ENCODE results near the gene PAAF1.

PAAF1 gene

DNA sequence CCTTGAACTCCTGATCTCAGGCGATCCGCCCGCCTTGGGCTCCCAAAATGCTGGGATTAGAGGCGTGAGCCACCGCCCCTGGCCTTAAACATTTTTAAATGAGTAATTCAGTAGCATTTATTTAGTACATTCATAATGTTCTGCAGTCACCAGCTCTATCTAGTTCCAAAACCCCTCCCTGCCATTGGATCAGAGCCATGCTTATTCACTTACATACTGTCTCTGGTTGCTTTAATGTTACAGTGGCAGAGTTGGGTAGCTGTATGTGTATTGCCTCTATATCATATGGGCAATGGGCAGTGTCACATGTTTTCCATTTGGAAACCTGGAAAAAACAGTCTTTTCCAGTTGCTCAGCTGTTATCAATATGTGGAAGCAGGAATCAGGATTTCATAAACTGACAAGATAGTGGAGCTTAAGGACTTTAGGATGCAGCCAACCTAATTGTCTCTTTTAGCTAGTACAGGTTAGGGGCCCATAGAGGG lies 10.7 kb upstream of the PAAF1 start:
- Histone ChIP-seq H3K9me3 (ENCODE audit: insufficient read depth, low read length) (no peaks in the 10 kb centered on the region), H2AFZ (ENCODE audit: low read depth, low read length) (no peak overlapping the region), H3K9ac (ENCODE audit: low read length) (no peak overlapping the region), H4K20me1 (ENCODE audit: insufficient read depth, low read length) (no peaks in the 10 kb centered on the region), H3K36me3 (replicated peaks; ENCODE audit: low read depth, low read length) (peaks cover 26% of the 10 kb centered on the region), H3K4me2 (ENCODE audit: low read length) (no peak overlapping the region), H3K79me2 (ENCODE audit: low read length) (no peaks in the 10 kb centered on the region), H3K4me3 (ENCODE audit: low read length) (no peak overlapping the region), H3K4me1 (ENCODE audit: low read length) (no peaks in the 10 kb centered on the region), H3K27ac (ENCODE audit: low read length) (no peak overlapping the region), H3K27me3 (ENCODE audit: low read depth, low read length) (no peaks in the 10 kb centered on the region)
- TF ChIP-seq EZH2phosphoT487 (IDR thresholded peaks at IDR 0.05; ENCODE audit: low read depth): no peak
- TF ChIP-seq, protein P1, sequence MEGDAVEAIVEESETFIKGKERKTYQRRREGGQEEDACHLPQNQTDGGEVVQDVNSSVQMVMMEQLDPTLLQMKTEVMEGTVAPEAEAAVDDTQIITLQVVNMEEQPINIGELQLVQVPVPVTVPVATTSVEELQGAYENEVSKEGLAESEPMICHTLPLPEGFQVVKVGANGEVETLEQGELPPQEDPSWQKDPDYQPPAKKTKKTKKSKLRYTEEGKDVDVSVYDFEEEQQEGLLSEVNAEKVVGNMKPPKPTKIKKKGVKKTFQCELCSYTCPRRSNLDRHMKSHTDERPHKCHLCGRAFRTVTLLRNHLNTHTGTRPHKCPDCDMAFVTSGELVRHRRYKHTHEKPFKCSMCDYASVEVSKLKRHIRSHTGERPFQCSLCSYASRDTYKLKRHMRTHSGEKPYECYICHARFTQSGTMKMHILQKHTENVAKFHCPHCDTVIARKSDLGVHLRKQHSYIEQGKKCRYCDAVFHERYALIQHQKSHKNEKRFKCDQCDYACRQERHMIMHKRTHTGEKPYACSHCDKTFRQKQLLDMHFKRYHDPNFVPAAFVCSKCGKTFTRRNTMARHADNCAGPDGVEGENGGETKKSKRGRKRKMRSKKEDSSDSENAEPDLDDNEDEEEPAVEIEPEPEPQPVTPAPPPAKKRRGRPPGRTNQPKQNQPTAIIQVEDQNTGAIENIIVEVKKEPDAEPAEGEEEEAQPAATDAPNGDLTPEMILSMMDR (IDR thresholded peaks at IDR 0.05; ENCODE audit: low read depth, low read length): no peak

DNA sequence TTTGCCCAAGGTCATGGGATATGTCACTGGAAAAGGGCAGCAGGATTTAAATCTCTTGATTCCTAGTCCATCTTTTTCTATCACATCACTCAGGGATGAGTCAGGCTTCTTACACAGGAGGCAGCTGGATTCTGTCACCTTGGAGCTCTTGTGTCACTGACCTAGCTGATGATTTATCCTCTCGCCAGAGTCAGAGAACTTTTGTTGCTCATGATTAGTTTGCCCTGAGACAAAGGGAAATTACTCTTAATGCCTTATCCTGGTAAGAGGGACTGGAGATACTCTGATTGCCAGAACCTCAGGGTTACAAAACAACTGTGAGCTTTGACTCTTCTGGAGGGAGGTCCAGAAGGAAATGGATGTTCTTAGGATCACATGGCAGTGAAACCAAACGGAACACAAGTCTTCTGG lies 10.2 kb upstream of the PAAF1 start:
- Histone ChIP-seq H3K9me3 (ENCODE audit: insufficient read depth, low read length) (no peaks in the 10 kb centered on the region), H3K4me1 (ENCODE audit: low read length) (no peaks in the 10 kb centered on the region), H3K27me3 (ENCODE audit: low read depth, low read length) (no peaks in the 10 kb centered on the region), H2AFZ (ENCODE audit: low read depth, low read length) (no peak overlapping the region), H4K20me1 (ENCODE audit: insufficient read depth, low read length) (no peaks in the 10 kb centered on the region), H3K4me2 (ENCODE audit: low read length) (no peak overlapping the region), H3K9ac (ENCODE audit: low read length) (no peak overlapping the region), H3K79me2 (ENCODE audit: low read length) (no peaks in the 10 kb centered on the region), H3K4me3 (ENCODE audit: low read length) (no peak overlapping the region), H3K36me3 (replicated peaks; ENCODE audit: low read depth, low read length) (peaks cover 28% of the 10 kb centered on the region), H3K27ac (ENCODE audit: low read length) (no peak overlapping the region)
- TF ChIP-seq EZH2phosphoT487 (IDR thresholded peaks at IDR 0.05; ENCODE audit: low read depth): no peak
- TF ChIP-seq, protein P1 (IDR thresholded peaks at IDR 0.05; ENCODE audit: low read depth, low read length): no peak

DNA sequence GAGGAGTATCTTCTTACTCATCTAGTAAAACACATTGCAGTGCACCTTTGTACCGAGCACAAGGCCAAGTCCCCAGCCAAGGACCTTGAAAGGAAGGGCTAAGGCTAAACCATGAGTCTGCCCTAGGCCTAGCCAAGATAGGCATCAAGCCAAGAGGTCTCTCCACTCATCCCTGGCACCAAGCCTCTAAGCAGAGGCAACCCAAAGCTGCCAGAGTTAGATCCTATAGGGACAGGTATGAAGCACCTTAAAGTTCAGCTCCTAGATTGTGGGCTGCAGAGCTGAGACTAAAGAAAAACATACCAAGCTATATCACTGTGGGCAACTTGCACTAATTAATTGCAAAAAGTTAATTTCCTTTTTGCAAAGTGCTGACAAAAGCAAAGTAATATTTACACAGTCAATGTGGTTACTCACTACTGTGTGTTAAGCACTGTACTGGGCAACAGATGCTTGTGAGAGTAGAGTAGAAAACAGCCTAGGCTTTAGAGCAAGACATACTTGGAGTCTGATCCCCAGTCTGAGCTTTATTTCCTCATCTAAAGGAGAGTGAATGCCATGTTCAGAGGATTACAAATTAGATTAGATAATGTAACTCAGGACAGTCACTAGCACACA lies 7.4 kb upstream of the PAAF1 start:
- TF ChIP-seq, protein P1 (IDR thresholded peaks at IDR 0.05; ENCODE audit: low read depth, low read length): no peak
- TF ChIP-seq EZH2phosphoT487 (IDR thresholded peaks at IDR 0.05; ENCODE audit: low read depth): no peak
- Histone ChIP-seq H3K4me1 (ENCODE audit: low read length) (no peaks in the 10 kb centered on the region), H3K36me3 (replicated peaks; ENCODE audit: low read depth, low read length) (peaks cover 35% of the 10 kb centered on the region), H3K27me3 (ENCODE audit: low read depth, low read length) (no peaks in the 10 kb centered on the region), H2AFZ (ENCODE audit: low read depth, low read length) (no peak overlapping the region), H3K4me3 (ENCODE audit: low read length) (no peak overlapping the region), H3K79me2 (ENCODE audit: low read length) (peaks cover 15% of the 10 kb centered on the region), H3K9ac (ENCODE audit: low read length) (no peak overlapping the region), H4K20me1 (ENCODE audit: insufficient read depth, low read length) (no peaks in the 10 kb centered on the region), H3K9me3 (ENCODE audit: insufficient read depth, low read length) (no peaks in the 10 kb centered on the region), H3K27ac (ENCODE audit: low read length) (no peak overlapping the region), H3K4me2 (ENCODE audit: low read length) (no peak overlapping the region)

DNA sequence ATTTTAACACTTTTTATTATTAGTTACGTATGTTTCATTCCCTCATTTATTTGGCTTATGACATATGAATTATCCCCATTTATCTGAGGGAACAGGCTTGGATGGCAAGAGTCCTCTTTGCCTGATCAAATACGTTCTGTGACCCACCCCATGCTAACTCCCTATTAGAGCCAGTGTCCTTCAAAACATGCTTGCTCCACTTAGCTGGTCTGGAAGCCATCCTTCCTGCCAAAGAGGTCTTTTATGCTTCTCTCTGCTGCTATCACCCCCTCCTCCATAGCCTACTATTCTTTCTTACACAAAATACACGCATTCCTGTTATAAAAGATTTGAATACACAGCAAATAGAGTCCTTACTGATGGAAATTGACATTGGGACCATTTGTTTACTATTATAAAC lies 6.5 kb upstream of the PAAF1 start:
- H3K9ac ChIP-seq (ENCODE audit: low read length): no peak overlapping the region
- no peak overlapping the region for H3K4me2 ChIP-seq (ENCODE audit: low read length)
- no peak overlapping the region for H3K4me3 ChIP-seq (ENCODE audit: low read length)
- H3K79me2 ChIP-seq (ENCODE audit: low read length): peaks cover 24% of the 10 kb centered on the region
- TF ChIP-seq, protein P1 (IDR thresholded peaks at IDR 0.05; ENCODE audit: low read depth, low read length): no peak
- TF ChIP-seq EZH2phosphoT487 (IDR thresholded peaks at IDR 0.05; ENCODE audit: low read depth): no peak
- peaks cover 37% of the 10 kb centered on the region for H3K36me3 ChIP-seq (replicated peaks; ENCODE audit: low read depth, low read length)
- no peaks in the 10 kb centered on the region for H3K9me3 ChIP-seq (ENCODE audit: insufficient read depth, low read length)
- H2AFZ ChIP-seq (ENCODE audit: low read depth, low read length): no peak overlapping the region
- H4K20me1 ChIP-seq (ENCODE audit: insufficient read depth, low read length): no peaks in the 10 kb centered on the region
- no peaks in the 10 kb centered on the region for H3K27me3 ChIP-seq (ENCODE audit: low read depth, low read length)
- H3K4me1 ChIP-seq (ENCODE audit: low read length): peaks cover 4% of the 10 kb centered on the region
- no peak overlapping the region for H3K27ac ChIP-seq (ENCODE audit: low read length)

All from OCI-LY3 (cell line).